GM12873 (cell line): ENCODE results near the gene BAHCC1.

Source experiments
- TF ChIP-seq, protein P1 (sequence below): IDR thresholded peaks from 2 replicates; pipeline ENCODE4 v1.5.1; 2012; ENCODE audit warnings: low read depth, mild to moderate bottlenecking, moderate library complexity, low read length, control low read depth; ENCODE audit not compliant: insufficient read depth; ENCODE audit errors: missing control alignments

The BAHCC1 gene

DNA sequence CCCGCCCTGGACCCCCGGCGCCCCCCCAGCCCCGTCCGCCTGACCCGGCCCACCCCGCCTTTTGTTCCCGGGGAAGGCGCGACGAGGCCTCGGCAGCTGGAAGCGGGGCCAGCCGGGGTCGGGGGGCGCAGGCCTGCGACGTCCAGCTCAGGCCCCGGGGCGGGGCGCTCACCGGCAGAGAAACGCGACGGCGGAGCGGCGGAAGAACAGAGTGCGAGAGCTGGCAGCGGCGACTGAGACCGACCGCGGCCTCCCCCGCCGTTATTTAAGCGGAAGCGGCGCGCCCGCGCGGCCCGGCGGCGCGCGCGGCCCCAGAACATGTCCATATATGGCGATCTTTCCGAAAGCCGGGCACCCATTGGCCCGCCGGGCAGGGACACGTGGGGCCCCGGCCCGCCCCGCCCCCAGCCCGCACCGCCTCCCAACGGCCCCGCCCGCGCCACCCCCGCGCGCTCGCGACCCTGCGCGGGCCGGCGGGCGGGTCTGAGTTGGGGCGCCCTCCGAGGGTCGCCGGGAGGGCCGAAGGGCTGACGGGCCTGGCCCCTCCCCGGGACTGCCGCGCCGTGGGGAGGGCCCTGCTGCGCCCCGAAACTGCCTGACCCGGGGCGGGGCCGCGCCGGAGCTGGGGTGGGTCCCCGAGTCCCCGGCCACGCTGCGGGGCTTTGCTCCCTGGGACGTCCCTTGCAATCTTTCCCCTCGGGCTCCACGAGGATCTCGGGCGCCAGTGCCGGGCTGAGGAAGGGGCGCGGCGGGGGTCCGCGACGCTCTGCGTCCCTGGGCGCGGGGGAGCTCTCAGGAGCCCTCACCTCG, 117.5 kb downstream of the BAHCC1 start, which contains the start of gene ACTG1:
TSS of gene ACTG1 (minus strand) at position 238 of the 810 bp plus-strand sequence. CDS start 445 bp downstream, outside the sequence.
- TF ChIP-seq, protein P1, sequence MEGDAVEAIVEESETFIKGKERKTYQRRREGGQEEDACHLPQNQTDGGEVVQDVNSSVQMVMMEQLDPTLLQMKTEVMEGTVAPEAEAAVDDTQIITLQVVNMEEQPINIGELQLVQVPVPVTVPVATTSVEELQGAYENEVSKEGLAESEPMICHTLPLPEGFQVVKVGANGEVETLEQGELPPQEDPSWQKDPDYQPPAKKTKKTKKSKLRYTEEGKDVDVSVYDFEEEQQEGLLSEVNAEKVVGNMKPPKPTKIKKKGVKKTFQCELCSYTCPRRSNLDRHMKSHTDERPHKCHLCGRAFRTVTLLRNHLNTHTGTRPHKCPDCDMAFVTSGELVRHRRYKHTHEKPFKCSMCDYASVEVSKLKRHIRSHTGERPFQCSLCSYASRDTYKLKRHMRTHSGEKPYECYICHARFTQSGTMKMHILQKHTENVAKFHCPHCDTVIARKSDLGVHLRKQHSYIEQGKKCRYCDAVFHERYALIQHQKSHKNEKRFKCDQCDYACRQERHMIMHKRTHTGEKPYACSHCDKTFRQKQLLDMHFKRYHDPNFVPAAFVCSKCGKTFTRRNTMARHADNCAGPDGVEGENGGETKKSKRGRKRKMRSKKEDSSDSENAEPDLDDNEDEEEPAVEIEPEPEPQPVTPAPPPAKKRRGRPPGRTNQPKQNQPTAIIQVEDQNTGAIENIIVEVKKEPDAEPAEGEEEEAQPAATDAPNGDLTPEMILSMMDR, result no peak

DNA sequence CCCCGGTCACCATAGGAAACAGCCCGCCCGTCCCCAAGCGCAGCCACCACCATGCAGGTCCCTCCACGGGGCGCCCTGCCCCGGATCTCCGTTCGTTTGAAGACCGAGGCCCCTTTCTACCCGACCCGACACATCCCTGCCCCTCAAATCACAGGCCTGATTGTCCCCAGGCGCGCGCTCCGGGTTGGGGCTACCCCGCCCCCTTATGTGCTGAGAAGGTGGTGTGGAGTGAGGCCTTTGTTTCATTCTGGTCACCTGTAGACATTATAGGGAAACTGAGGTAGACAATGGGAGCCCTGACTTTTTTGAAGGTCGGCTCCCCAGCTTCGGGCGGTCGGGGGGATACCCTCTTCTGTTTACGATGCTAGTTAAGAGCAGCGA, 118.1 kb downstream of the BAHCC1 start:
- TF ChIP-seq, protein P1, result no peak

DNA sequence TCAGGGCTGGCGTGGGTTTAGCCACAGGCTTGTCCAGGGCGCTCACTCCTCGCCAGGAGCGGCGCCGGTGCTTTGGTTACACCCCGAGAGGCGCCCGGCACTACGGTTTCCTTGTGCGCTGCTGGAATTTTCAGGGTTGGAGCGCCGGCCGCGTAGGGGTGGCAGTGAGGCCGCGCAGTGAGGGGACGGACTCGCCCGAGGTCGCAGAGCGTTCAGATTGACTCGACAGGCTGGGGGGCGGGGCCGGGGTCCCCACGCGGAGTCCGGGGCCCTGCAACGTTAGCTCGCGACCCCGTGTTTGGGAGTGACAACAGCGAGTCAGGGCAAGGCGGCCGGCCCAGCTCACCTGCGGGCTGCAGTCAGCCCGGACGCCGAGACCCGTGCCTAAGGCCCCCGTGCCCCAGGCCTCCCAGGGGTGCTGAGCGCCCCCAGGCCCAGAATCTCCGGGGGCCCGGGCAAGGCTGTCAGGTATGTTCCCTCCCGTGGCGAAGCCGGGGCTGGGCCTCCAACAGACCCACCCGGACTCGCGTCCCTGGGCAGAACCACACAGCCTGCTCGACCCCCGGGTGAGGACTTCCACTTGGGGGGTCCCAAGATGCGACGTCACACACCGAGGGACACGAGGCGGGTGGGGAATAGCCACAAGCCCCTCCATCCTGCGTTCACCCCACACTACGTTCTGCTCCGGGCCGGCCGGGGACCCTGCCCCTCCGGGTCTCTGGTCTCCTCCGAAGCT, 118.7 kb downstream of the BAHCC1 start:
- TF ChIP-seq, protein P1, result no peak

DNA sequence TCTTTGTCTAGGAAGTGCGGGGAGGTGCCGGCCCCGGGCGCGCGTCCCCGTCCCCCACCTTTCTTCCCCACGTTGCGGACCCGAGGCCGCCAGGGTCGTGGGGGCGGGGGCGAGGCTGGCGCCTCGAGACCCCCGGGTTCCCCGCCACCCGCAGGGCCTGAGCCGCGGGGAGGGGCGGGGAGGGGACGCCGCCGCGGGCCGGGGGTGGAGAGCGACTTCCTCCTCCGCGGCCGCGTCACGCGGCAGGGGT, 119.2 kb downstream of the BAHCC1 start:
- TF ChIP-seq, protein P1, result no peak

DNA sequence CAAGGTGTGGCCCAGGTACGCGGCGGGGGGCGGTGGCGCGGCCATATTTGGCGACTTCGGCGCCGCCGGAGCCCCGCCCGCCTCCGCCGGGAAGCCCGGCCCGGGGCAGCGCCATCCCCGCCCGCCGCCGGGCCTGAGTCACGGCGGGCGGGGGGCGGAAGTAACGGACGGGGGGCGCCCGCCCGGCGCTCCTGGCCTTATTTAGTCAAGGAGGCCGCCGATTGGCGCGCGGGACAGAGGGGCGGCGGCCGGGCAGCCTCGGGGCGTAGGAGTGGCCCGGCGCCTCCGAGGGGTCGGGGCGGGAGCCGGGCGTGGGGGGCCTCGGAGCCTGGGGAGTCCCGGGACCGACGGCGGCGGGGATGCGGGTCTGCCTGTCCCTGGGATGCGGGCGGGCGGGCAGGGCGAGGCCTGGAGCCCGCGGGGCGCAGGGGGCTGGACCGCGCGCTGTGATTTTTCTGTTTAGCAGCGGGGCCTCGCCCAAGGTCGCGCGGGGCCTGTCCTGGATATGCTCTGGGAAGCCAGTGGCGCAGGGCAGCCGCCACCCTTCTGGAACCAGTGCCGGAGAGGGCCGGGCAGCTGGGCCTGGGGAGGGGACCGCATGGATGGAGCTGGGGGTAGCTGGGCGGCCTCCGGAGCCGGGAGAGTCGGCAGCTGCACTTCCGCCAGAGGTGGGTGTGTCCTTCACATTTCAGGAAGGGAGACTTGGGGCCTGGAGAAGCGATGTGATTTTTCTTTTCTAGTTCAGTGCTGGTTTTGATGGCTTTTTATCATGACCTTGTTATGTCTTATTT, 119.7 kb downstream of the BAHCC1 start:
- TF ChIP-seq, protein P1, result no peak

DNA sequence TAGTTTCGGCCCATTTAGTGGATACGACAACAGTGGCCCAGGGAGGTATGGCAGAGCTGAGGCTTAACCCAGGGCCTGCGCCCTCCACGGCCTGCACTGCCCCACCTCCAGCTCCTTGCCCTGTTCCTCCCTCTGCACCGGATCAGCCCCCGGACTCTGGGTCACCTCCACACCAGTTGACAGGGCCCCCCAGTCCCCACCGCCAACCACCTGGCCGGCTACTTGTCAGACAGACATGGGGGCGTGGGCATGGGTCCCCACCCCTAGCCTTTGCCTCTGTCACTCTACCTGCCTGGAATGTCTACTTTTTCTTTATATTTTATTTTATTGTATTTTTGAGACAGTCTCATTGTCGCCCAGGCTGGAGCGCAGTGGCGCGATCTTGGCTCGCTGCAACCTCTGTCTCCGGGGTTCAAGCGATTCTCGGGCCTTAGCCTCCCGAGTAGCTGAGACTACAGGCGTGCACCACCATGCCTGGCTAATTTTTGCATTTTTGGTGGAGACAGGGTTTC, 120.3 kb downstream of the BAHCC1 start:
- TF ChIP-seq, protein P1, result no peak
